Measurements from ENCODE around the gene ADAMTS12.

GRCh38 chr5:33828626-33829308, 63.0 kb downstream of the ADAMTS12 start:
- TF ChIP-seq CTCF (IDR thresholded peaks at IDR 0.05) (no peak), POLR2A (IDR thresholded peaks at IDR 0.05) (no peak)

Data from lower leg skin (tissue), 3 donors.